Spleen (tissue), 7 donors: Measurements from ENCODE around the gene KIR2DL4.
"Not testable (repeated sequence)": the region's sequence is repeated elsewhere in the genome, so short reads cannot be mapped to it uniquely, and the experiment has no call there.

Experiments
- POLR2A ChIP-seq, 3 donors: fragments of 450-650 bp; IDR thresholded peaks; one replicate each; pipeline ENCODE4 v1.5.1; 2017; ENCODE audit warnings: antibody characterized with exemption in 3 of 3, mild to moderate bottlenecking in 1 of 3
- TF ChIP-seq, protein P1 (sequence below), 11 experiments: fragments of 200-600 bp in 7 of 11; fragments of 450-650 bp in 4 of 11; sonication (generic) in 4 of 11; IDR thresholded peaks in 8 of 11; conservative IDR thresholded peaks in 3 of 11; 1 replicate in 7 of 11; 2 replicates in 4 of 11; pipeline versions ENCODE4 v1.4.0 to v1.8.0; 2016 to 2021; ENCODE audit warnings: antibody characterized with exemption in 11 of 11, inconsistent platforms in 4 of 11, mild to moderate bottlenecking in 1 of 11
- donor health status: DM: no; HTN: no; CAD: no; lungs with moderate emphysema.
- donor health status: DM: no; HTN: no; CAD: no.
- donor health status: DM: no; HTN: no; CAD: no.

GRCh38 chr19:54786091-54786723, 17.2 kb upstream of the KIR2DL4 start:
- TF ChIP-seq, protein P1, sequence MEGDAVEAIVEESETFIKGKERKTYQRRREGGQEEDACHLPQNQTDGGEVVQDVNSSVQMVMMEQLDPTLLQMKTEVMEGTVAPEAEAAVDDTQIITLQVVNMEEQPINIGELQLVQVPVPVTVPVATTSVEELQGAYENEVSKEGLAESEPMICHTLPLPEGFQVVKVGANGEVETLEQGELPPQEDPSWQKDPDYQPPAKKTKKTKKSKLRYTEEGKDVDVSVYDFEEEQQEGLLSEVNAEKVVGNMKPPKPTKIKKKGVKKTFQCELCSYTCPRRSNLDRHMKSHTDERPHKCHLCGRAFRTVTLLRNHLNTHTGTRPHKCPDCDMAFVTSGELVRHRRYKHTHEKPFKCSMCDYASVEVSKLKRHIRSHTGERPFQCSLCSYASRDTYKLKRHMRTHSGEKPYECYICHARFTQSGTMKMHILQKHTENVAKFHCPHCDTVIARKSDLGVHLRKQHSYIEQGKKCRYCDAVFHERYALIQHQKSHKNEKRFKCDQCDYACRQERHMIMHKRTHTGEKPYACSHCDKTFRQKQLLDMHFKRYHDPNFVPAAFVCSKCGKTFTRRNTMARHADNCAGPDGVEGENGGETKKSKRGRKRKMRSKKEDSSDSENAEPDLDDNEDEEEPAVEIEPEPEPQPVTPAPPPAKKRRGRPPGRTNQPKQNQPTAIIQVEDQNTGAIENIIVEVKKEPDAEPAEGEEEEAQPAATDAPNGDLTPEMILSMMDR (IDR thresholded peaks at IDR 0.05 in 8 of 11, conservative IDR thresholded peaks at IDR 0.05 in 3 of 11), result not testable (repeated sequence)
- not testable (repeated sequence) for TF ChIP-seq POLR2A (IDR thresholded peaks at IDR 0.05)
